Prostate gland (tissue), 2 donors: ENCODE results near the gene SEC31B.

ENCODE experiments used
- POLR2A ChIP-seq: fragments of 450-650 bp; IDR thresholded peaks from one replicate; pipeline ENCODE4 v1.6.1; 2016; ENCODE audit warnings: antibody characterized with exemption, mild to moderate bottlenecking
- TF ChIP-seq, protein P1 (sequence below), 4 experiments: fragments of 200-600 bp in 2 of 4; fragments of 450-650 bp in 2 of 4; sonication (generic) in 2 of 4; IDR thresholded peaks; 1 replicate in 3 of 4; 2 replicates in 1 of 4; pipeline ENCODE4 v1.5.1; 2016 to 2019; ENCODE audit warnings: antibody characterized with exemption in 4 of 4, mild to moderate bottlenecking in 2 of 4, moderate library complexity in 2 of 4

GRCh38 chr10:100502926-100503494 is 16.7 kb downstream of the SEC31B start:
- no peak for TF ChIP-seq POLR2A
- TF ChIP-seq, protein P1, sequence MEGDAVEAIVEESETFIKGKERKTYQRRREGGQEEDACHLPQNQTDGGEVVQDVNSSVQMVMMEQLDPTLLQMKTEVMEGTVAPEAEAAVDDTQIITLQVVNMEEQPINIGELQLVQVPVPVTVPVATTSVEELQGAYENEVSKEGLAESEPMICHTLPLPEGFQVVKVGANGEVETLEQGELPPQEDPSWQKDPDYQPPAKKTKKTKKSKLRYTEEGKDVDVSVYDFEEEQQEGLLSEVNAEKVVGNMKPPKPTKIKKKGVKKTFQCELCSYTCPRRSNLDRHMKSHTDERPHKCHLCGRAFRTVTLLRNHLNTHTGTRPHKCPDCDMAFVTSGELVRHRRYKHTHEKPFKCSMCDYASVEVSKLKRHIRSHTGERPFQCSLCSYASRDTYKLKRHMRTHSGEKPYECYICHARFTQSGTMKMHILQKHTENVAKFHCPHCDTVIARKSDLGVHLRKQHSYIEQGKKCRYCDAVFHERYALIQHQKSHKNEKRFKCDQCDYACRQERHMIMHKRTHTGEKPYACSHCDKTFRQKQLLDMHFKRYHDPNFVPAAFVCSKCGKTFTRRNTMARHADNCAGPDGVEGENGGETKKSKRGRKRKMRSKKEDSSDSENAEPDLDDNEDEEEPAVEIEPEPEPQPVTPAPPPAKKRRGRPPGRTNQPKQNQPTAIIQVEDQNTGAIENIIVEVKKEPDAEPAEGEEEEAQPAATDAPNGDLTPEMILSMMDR (IDR thresholded peaks at IDR 0.05): no peak
